Nephron (organoid): Measurements from ENCODE around the gene LAMA4.
"Not testable (repeated sequence)": the region's sequence is repeated elsewhere in the genome, so short reads cannot be mapped to it uniquely, and the experiment has no call there.

Experiments
- H3K27ac Mint-ChIP-seq, 3 experiments: 2 replicates each; pipeline ENCODE4 v1.8.0; 2020; ENCODE audit warnings: mixed read lengths in 3 of 3, mild to moderate bottlenecking in 2 of 3, moderate library complexity in 1 of 3
- H3K27me3 Mint-ChIP-seq: 2 replicates; pipeline ENCODE4 v1.8.0; 2021; ENCODE audit warnings: low read depth, mild to moderate bottlenecking, moderate library complexity, mixed read lengths
- H3K36me3 Mint-ChIP-seq: 2 replicates; pipeline ENCODE4 v1.8.0; 2020; ENCODE audit warnings: low read depth, mixed read lengths
- H3K4me1 Mint-ChIP-seq: 2 replicates; pipeline ENCODE4 v1.8.0; 2020; ENCODE audit warnings: mixed read lengths
- H3K4me3 Mint-ChIP-seq, 3 experiments: 2 replicates each; pipeline ENCODE4 v1.8.0; 2020; ENCODE audit warnings: mild to moderate bottlenecking in 3 of 3, mixed read lengths in 3 of 3, moderate library complexity in 2 of 3
- H3K9me3 Mint-ChIP-seq: 2 replicates; pipeline ENCODE4 v1.8.0; 2020; ENCODE audit warnings: mixed read lengths
- TF ChIP-seq, protein P1 (sequence below), 3 experiments: fragments of 200-600 bp; sonication (generic); IDR thresholded peaks; one replicate each; pipeline ENCODE4 v1.5.0; 2021; ENCODE audit warnings: antibody characterized with exemption in 3 of 3; ENCODE audit not compliant: unreplicated experiment in 3 of 3

The LAMA4 gene

DNA sequence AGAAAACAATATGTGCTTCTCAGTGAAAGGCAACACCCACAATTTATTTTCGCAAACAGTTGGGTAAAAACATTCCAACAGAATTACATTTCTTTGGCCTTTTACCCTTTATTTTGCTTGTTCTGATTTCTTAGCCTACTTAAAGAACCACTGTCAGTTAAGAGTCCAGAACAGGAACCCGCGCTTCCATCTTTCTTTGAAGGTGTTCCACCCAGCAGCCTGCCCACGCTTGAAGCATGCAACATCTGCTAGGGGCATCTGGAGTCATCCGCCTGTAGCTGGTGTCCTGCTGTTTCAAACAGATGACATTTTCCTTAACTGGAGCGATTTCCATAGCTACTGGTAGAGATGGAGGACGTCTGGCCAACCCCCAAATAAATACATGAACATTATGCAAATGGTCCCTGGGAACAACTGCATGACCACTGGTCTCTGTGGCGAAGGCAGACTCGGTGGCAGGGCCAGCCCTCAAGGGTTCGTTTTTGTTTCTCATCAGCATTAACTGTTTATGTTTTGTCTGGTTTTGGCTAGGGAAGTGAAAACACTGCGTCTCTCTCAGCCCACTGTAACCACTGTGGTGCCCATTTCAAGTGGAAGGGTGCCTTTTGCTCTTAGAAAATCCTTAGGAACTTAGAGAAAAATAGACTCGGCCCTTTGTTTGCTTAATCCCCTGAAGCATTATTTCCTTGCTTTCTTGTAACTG, 51.6 kb downstream of the LAMA4 start:
- Mint-ChIP-seq H3K27ac (peak overlapping the region in 2 of 3 experiments; percentile 20 to 25), H3K36me3 (peaks cover 74% of the 10 kb centered on the region), H3K27me3 (peaks cover 3% of the 10 kb centered on the region), H3K4me3 (no peak overlapping the region), H3K4me1 (peaks cover 33% of the 10 kb centered on the region), H3K9me3 (peaks cover 2% of the 10 kb centered on the region)
- TF ChIP-seq, protein P1, sequence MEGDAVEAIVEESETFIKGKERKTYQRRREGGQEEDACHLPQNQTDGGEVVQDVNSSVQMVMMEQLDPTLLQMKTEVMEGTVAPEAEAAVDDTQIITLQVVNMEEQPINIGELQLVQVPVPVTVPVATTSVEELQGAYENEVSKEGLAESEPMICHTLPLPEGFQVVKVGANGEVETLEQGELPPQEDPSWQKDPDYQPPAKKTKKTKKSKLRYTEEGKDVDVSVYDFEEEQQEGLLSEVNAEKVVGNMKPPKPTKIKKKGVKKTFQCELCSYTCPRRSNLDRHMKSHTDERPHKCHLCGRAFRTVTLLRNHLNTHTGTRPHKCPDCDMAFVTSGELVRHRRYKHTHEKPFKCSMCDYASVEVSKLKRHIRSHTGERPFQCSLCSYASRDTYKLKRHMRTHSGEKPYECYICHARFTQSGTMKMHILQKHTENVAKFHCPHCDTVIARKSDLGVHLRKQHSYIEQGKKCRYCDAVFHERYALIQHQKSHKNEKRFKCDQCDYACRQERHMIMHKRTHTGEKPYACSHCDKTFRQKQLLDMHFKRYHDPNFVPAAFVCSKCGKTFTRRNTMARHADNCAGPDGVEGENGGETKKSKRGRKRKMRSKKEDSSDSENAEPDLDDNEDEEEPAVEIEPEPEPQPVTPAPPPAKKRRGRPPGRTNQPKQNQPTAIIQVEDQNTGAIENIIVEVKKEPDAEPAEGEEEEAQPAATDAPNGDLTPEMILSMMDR (IDR thresholded peaks at IDR 0.05; ENCODE audit: unreplicated experiment in 3 of 3) = no peak

DNA sequence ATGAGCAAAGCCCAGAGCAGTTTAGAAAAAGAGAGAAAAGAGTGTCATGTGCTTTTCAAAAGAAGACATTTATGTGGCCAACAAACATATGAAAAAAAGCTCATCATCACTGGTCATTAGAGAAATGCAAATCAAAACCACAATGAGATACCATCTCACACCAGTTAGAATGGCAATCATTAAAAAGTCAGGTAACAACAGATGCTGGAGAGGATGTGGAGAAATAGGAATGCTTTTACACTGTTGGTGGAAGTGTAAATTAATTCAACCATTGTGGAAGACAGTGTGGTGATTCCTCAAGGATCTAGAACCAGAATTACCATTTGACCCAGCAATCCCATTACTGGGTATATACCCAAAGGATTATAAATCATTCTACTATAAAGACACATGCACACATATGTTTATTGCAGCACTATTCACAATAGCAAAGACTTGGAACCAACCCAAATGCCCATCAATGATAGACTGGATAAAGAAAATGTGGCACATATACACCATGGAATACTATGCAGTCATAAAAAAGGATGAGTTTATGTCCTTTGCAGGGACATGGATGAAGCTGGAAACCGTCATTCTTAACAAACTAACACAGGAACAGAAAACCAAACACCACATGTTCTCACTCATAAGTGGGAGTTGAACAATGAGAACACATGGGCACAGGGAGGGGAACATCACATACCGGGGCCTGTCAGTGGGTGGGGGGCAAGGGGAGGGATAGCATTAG, 54.0 kb downstream of the LAMA4 start:
- not testable (repeated sequence) for H3K9me3 Mint-ChIP-seq

DNA sequence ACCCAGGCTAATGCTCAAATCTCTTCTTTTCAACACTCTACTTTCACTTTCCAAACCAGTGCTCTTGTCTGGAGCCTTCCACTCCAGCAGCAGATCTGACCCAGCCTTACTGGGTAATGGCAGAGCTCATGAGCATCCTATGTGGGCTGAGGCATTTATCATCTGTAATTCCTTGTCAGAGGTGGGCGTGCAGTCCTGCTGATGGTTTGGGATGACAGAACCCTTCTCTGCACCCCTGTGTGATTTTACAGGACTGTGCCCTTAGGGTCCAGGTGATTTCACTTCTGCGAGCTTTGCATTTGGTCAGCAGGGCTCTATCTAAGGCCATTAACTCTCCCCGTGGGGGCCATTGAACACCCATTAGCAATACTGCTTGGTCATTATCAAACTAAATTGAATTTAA, 55.4 kb downstream of the LAMA4 start:
- Mint-ChIP-seq H3K27me3 (peaks cover 3% of the 10 kb centered on the region), H3K9me3 (peaks cover 2% of the 10 kb centered on the region), H3K36me3 (peaks cover 45% of the 10 kb centered on the region), H3K4me1 (peaks cover 39% of the 10 kb centered on the region), H3K27ac (no peak overlapping the region), H3K4me3 (no peak overlapping the region)
- TF ChIP-seq, protein P1 (IDR thresholded peaks at IDR 0.05; ENCODE audit: unreplicated experiment in 3 of 3) = no peak

More for the DNA sequence above, 54.0 kb downstream of the LAMA4 start:
- not testable (repeated sequence) for H3K4me3 Mint-ChIP-seq, H3K27ac Mint-ChIP-seq, H3K27me3 Mint-ChIP-seq
- peaks cover 57% of the 10 kb centered on the region for H3K36me3 Mint-ChIP-seq
- H3K4me1 Mint-ChIP-seq = peaks cover 43% of the 10 kb centered on the region

DNA sequence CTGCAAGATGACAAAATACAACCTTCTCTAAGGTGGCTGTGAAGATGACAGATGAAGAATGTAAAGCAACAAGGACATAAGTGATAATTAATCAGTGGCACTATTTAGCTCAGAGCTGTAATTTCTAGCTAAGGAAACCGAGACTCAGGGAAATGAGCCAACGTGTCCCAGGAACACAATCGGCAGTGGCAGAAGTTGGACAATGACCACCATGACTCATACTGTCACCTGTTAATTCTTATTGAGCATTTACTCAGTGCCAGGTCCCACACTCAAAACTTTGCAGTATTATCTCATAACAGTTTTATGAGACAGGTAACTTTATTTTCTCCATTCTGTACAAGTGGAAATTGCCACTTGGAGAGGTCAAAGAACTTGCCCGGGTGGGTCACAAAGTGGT, 55.8 kb downstream of the LAMA4 start:
- Mint-ChIP-seq H3K4me1 (peaks cover 40% of the 10 kb centered on the region), H3K4me3 (no peak overlapping the region), H3K9me3 (peaks cover 2% of the 10 kb centered on the region), H3K27ac (no peak overlapping the region), H3K27me3 (peaks cover 3% of the 10 kb centered on the region), H3K36me3 (peaks cover 46% of the 10 kb centered on the region)
- TF ChIP-seq, protein P1 (IDR thresholded peaks at IDR 0.05; ENCODE audit: unreplicated experiment in 3 of 3) = no peak

DNA sequence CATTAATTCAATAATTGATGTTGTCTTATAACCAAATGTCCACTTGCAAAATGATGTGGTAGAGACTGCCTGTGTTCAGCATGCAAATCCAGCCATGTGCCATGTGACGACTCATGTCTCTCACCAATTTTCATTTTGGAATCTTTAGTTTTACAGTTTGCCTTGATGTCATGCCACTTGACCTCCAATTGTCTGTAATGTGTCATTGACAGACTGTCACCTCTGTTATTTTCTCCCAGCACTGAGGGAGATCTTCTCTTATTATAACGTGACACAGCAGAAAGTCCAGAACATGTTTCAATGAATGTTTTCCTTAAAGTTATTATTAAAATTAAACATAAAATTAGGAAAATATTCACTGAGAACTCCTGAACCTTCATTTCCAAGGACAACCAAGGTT, 56.7 kb downstream of the LAMA4 start:
- Mint-ChIP-seq H3K4me1 (peaks cover 38% of the 10 kb centered on the region), H3K27me3 (peaks cover 3% of the 10 kb centered on the region), H3K27ac (peak overlapping the region in 1 of 3 experiments; percentile 7), H3K4me3 (no peak overlapping the region), H3K36me3 (peaks cover 50% of the 10 kb centered on the region), H3K9me3 (peaks cover 2% of the 10 kb centered on the region)
- TF ChIP-seq, protein P1 (IDR thresholded peaks at IDR 0.05; ENCODE audit: unreplicated experiment in 3 of 3) = no peak

DNA sequence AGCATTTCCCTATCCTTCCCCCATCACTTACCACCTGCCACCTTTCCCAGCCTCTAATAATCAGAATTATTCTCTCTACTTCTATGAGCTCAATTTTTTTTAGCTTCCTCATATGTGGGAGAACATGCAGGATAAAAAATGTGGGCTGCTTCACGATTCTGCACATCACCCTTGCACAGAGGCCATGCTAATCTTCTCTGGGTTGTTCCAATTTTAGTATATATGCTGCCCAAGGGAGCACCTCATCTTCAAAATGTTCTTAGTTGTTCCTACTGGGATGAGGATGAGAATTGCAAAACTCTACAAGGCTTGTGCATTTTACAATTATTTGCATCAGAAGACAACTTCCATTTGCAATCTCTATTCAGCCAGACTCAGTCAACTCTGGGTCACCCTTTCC, 58.1 kb downstream of the LAMA4 start:
- Mint-ChIP-seq H3K36me3 (peaks cover 52% of the 10 kb centered on the region), H3K27me3 (peaks cover 3% of the 10 kb centered on the region), H3K9me3 (peaks cover 2% of the 10 kb centered on the region), H3K27ac (peak overlapping the region in 2 of 3 experiments; percentile 28 to 59), H3K4me1 (peaks cover 36% of the 10 kb centered on the region), H3K4me3 (no peak overlapping the region)
- TF ChIP-seq, protein P1 (IDR thresholded peaks at IDR 0.05; ENCODE audit: unreplicated experiment in 3 of 3) = no peak
